Measurements from ENCODE around the gene SERPINA3. TPM values are rescaled to one million over a fixed set of nuclear protein-coding genes. Genes with fewer than 3 reads are reported as not detected.

SERPINA3 gene
- total RNA-seq, 1 experiment from 2014 or later = 3.5 TPM

DNA sequence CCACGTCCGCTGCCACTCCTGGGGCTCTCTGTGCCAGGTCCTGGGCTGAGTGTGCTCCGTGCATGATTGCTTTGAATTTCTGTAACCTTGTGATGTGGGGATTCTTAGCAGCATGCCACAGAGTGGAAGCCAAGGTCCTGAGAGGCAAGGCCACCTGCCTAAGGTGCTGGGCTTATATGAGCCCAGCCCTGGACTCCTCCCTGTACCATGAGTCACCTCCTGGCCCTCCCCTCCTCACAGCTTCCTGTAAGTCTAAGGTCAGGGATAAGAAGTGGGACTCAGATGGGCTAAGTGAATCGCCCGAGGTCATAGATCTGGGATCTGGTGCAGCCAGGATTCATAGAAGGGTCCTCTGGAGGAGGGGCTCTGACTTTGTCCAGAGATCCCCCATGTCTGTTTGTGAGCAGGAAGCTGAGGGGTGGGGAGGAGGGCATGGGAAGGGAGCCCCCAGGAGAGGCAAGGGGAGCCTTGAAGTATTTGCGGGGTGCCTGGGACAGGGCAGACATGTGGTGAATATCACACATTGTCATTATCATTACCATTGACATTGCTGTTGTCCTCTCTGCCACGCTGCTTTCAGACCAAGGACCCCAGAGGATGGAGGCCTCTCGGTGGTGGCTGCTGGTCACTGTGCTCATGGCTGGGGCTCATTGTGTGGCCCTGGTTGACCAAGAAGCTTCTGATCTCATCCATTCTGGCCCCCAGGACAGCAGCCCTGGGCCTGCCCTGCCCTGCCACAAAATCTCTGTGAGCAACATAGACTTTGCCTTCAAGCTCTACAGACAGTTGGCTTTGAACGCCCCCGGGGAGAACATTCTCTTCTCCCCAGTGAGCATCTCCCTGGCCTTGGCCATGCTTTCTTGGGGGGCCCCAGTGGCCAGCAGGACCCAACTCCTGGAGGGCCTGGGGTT is 28.8 kb downstream of the SERPINA3 start (continued):
- TF ChIP-seq JAZF1 (CRISPR knock-in tag; IDR thresholded peaks at IDR 0.05) (no peak), FOXK1 (CRISPR knock-in tag; IDR thresholded peaks at IDR 0.05) (no peak), MYBL2 (CRISPR knock-in tag; IDR thresholded peaks at IDR 0.05) (no peak), CREM (CRISPR knock-in tag; IDR thresholded peaks at IDR 0.05) (no peak), SMAD4 (CRISPR knock-in tag; IDR thresholded peaks at IDR 0.05) (no peak), ZNF263 (CRISPR knock-in tag; IDR thresholded peaks at IDR 0.05; ENCODE audit: low read depth) (no peak)
- TF ChIP-seq, protein P1, sequence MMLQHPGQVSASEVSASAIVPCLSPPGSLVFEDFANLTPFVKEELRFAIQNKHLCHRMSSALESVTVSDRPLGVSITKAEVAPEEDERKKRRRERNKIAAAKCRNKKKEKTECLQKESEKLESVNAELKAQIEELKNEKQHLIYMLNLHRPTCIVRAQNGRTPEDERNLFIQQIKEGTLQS (CRISPR knock-in tag; conservative IDR thresholded peaks at IDR 0.05) = no peak

DNA sequence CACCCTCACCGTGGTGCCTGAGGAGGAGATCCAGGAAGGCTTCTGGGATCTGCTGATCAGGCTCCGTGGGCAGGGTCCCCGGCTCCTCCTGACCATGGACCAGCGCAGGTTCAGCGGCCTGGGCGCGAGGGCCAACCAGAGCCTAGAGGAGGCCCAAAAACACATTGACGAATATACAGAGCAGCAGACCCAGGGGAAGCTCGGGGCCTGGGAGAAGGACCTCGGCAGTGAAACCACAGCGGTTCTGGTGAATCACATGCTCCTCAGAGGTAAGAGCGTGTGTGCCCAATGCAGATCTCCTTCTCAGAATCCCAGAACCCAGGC is 29.4 kb downstream of the SERPINA3 start:
- no peaks in the 10 kb centered on the region; the same call in none of the 2 replicates for H3K27me3 Mint-ChIP-seq (ENCODE audit: low read depth)
- CTCF ChIA-PET = no interaction called here
- ATAC-seq = no peak
- H3K36me3 Mint-ChIP-seq = no peaks in the 10 kb centered on the region
- H3K4me1 Mint-ChIP-seq = no peaks in the 10 kb centered on the region
- no peak overlapping the region for H3K4me3 Mint-ChIP-seq
- TF ChIP-seq, protein P2, sequence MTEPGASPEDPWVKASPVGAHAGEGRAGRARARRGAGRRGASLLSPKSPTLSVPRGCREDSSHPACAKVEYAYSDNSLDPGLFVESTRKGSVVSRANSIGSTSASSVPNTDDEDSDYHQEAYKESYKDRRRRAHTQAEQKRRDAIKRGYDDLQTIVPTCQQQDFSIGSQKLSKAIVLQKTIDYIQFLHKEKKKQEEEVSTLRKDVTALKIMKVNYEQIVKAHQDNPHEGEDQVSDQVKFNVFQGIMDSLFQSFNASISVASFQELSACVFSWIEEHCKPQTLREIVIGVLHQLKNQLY (CRISPR knock-in tag; IDR thresholded peaks at IDR 0.05) = no peak
- no peak for TF ChIP-seq ESRRA (CRISPR knock-in tag; IDR thresholded peaks at IDR 0.05; ENCODE audit: borderline replicate concordance)
- no peak for TF ChIP-seq ZNF396 (CRISPR knock-in tag; IDR thresholded peaks at IDR 0.05; ENCODE audit: borderline replicate concordance)
- TF ChIP-seq, protein P3, sequence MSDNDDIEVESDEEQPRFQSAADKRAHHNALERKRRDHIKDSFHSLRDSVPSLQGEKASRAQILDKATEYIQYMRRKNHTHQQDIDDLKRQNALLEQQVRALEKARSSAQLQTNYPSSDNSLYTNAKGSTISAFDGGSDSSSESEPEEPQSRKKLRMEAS (CRISPR knock-in tag; IDR thresholded peaks at IDR 0.05) = no peak
- TF ChIP-seq TEAD1 (CRISPR knock-in tag; IDR thresholded peaks at IDR 0.05) = no peak
- TF ChIP-seq ZNF121 (CRISPR knock-in tag; IDR thresholded peaks at IDR 0.05) = no peak
- TF ChIP-seq, protein P4, sequence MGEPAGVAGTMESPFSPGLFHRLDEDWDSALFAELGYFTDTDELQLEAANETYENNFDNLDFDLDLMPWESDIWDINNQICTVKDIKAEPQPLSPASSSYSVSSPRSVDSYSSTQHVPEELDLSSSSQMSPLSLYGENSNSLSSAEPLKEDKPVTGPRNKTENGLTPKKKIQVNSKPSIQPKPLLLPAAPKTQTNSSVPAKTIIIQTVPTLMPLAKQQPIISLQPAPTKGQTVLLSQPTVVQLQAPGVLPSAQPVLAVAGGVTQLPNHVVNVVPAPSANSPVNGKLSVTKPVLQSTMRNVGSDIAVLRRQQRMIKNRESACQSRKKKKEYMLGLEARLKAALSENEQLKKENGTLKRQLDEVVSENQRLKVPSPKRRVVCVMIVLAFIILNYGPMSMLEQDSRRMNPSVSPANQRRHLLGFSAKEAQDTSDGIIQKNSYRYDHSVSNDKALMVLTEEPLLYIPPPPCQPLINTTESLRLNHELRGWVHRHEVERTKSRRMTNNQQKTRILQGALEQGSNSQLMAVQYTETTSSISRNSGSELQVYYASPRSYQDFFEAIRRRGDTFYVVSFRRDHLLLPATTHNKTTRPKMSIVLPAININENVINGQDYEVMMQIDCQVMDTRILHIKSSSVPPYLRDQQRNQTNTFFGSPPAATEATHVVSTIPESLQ (CRISPR knock-in tag; IDR thresholded peaks at IDR 0.05) = no peak
- TF ChIP-seq, protein P5, sequence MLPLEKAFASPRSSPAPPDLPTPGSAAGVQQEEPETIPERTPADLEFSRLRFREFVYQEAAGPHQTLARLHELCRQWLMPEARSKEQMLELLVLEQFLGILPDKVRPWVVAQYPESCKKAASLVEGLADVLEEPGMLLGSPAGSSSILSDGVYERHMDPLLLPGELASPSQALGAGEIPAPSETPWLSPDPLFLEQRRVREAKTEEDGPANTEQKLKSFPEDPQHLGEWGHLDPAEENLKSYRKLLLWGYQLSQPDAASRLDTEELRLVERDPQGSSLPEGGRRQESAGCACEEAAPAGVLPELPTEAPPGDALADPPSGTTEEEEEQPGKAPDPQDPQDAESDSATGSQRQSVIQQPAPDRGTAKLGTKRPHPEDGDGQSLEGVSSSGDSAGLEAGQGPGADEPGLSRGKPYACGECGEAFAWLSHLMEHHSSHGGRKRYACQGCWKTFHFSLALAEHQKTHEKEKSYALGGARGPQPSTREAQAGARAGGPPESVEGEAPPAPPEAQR (CRISPR knock-in tag; IDR thresholded peaks at IDR 0.05) = no peak
- TF ChIP-seq GABPB1 (CRISPR knock-in tag; IDR thresholded peaks at IDR 0.05) = no peak
- no peak for TF ChIP-seq ZNF416 (CRISPR knock-in tag; IDR thresholded peaks at IDR 0.05)
- POLR2A ChIA-PET = no interaction called here
- no peak for DNase-seq (ENCODE audit: low spot score)
- no peak overlapping the region for H3K27ac Mint-ChIP-seq
- H3K9me3 Mint-ChIP-seq = peaks cover 10% of the 10 kb centered on the region; the same call in 1 of the 2 replicates

DNA sequence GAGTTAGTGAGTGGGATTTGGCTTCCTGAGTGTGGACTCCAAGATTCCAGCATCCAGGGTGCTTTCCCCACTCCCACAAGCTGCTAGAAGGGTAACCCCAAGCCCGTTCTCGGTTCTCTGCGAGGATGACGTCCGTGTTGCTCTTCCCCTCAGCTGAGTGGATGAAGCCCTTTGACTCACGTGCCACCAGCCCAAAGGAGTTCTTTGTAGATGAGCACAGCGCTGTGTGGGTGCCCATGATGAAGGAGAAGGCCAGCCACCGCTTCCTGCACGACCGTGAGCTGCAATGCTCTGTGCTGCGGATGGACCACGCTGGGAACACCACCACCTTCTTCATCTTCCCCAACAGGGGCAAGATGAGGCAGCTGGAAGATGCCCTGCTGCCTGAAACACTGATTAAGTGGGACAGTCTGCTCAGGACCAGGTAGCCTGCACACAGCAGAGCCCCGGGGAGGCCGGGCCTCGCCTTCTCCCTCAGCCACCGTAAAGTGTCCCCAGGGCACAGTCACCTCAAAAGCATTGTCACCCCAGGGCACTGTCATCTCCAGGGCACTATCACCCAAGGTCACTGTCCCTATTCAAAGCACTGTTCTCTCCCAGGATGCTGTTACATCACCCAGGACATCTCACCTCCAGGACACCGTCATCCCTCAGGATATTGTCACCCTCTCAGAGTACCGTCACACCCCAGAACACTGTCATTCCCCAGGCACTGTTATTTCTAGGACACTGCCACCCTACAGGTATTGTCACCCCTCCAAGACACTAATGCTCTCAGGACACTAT is 31.3 kb downstream of the SERPINA3 start:
- H3K4me3 Mint-ChIP-seq = no peak overlapping the region
- no peaks in the 10 kb centered on the region for H3K4me1 Mint-ChIP-seq
- no peaks in the 10 kb centered on the region; the same call in none of the 2 replicates for H3K27me3 Mint-ChIP-seq (ENCODE audit: low read depth)
- no peaks in the 10 kb centered on the region; the same call in none of the 2 replicates for H3K36me3 Mint-ChIP-seq
- no peak overlapping the region for H3K27ac Mint-ChIP-seq
- DNase-seq (ENCODE audit: low spot score) = no peak
- peaks cover 14% of the 10 kb centered on the region; the same call in 1 of the 2 replicates for H3K9me3 Mint-ChIP-seq
- ATAC-seq = no peak
- TF ChIP-seq, protein P6, sequence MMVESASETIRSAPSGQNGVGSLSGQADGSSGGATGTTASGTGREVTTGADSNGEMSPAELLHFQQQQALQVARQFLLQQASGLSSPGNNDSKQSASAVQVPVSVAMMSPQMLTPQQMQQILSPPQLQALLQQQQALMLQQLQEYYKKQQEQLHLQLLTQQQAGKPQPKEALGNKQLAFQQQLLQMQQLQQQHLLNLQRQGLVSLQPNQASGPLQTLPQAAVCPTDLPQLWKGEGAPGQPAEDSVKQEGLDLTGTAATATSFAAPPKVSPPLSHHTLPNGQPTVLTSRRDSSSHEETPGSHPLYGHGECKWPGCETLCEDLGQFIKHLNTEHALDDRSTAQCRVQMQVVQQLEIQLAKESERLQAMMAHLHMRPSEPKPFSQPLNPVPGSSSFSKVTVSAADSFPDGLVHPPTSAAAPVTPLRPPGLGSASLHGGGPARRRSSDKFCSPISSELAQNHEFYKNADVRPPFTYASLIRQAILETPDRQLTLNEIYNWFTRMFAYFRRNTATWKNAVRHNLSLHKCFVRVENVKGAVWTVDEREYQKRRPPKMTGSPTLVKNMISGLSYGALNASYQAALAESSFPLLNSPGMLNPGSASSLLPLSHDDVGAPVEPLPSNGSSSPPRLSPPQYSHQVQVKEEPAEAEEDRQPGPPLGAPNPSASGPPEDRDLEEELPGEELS (CRISPR knock-in tag; IDR thresholded peaks at IDR 0.05) = no peak
- TF ChIP-seq NFATC4 (CRISPR knock-in tag; IDR thresholded peaks at IDR 0.05) = no peak
- no peak for TF ChIP-seq MYBL2 (CRISPR knock-in tag; IDR thresholded peaks at IDR 0.05)
- TF ChIP-seq, protein P7, sequence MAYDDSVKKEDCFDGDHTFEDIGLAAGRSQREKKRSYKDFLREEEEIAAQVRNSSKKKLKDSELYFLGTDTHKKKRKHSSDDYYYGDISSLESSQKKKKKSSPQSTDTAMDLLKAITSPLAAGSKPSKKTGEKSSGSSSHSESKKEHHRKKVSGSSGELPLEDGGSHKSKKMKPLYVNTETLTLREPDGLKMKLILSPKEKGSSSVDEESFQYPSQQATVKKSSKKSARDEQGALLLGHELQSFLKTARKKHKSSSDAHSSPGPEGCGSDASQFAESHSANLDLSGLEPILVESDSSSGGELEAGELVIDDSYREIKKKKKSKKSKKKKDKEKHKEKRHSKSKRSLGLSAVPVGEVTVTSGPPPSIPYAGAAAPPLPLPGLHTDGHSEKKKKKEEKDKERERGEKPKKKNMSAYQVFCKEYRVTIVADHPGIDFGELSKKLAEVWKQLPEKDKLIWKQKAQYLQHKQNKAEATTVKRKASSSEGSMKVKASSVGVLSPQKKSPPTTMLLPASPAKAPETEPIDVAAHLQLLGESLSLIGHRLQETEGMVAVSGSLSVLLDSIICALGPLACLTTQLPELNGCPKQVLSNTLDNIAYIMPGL (CRISPR knock-in tag; IDR thresholded peaks at IDR 0.05) = no peak
- TF ChIP-seq FOXP1 (CRISPR knock-in tag; IDR thresholded peaks at IDR 0.05; ENCODE audit: borderline replicate concordance) = no peak
- TF ChIP-seq CREM (CRISPR knock-in tag; IDR thresholded peaks at IDR 0.05) = no peak
- POLR2A ChIA-PET = no interaction called here
- CTCF ChIA-PET = no interaction called here
